ENCODE data around the gene BPTF. TPM values are rescaled to one million over a fixed set of nuclear protein-coding genes. Genes with fewer than 3 reads are reported as not detected.

The BPTF gene
- total RNA-seq, 1 experiment from 2014 or later, result 61.8 TPM

- H3K79me2 ChIP-seq (ENCODE audit: low read length), result peaks cover 4% of the 10 kb centered on the region; the same call in 1 of the 2 replicates
- no peak overlapping the region for H3K27ac ChIP-seq (ENCODE audit: low read length)
- H3K4me3 ChIP-seq (ENCODE audit: low read length), result no peak overlapping the region
- H3K9ac ChIP-seq (ENCODE audit: low read length), result no peak overlapping the region
- H3K9me3 ChIP-seq (ENCODE audit: low read length), result no peaks in the 10 kb centered on the region
- no peaks in the 10 kb centered on the region for H3K27me3 ChIP-seq (ENCODE audit: low read length)
- H3K9me2 ChIP-seq (replicated peaks; ENCODE audit: low read length), result no peaks in the 10 kb centered on the region
- intact Hi-C loops (cut with micrococcal nuclease), result no loop called here
- no peak for TF ChIP-seq EZH2 (IDR thresholded peaks at IDR 0.05; ENCODE audit: low read length, unreplicated experiment)
- no peak for TF ChIP-seq EZH2phosphoT487 (IDR thresholded peaks at IDR 0.05; ENCODE audit: borderline replicate concordance, low read length)
- TF ChIP-seq CTCF (conservative IDR thresholded peaks at IDR 0.05; ENCODE audit: low read depth, low read length), result no peak
- H2AFZ ChIP-seq (ENCODE audit: low read length), result no peak overlapping the region
- H3F3A ChIP-seq (ENCODE audit: low read length, unreplicated experiment), result no peaks in the 10 kb centered on the region
- no peaks in the 10 kb centered on the region for H3K4me1 ChIP-seq (ENCODE audit: insufficient read depth, low read length)
- ChIA-PET POLR2A (ENCODE audit: unreplicated experiment) (no interaction called here), CTCF (no interaction called here)
- H4K20me1 ChIP-seq (ENCODE audit: low read length), result 0 out of 2 replicates have a peak, but pooled peaks cover 4% of the 10 kb centered on the region
- ATAC-seq, result no peak; the same call in 1 of the 2 replicates
- DNase-seq, result no peak
- no TSS peak for BruUV-seq (replicated peaks)
- H3K36me3 ChIP-seq (ENCODE audit: low read depth, low read length), result peaks cover 13% of the 10 kb centered on the region; the same call in 1 of the 2 replicates
- no peak overlapping the region for H3K4me2 ChIP-seq (ENCODE audit: low read length)
Measured at GRCh38 chr17:67879662-67880061, 54.4 kb downstream of the BPTF start.

- peaks cover 4% of the 10 kb centered on the region; the same call in 1 of the 2 replicates for H3K79me2 ChIP-seq (ENCODE audit: low read length)
- BruUV-seq (replicated peaks), result no TSS peak
- peaks cover 3% of the 10 kb centered on the region; the same call in 1 of the 2 replicates for H3K36me3 ChIP-seq (ENCODE audit: low read depth, low read length)
- H3K9me3 ChIP-seq (ENCODE audit: low read length), result no peaks in the 10 kb centered on the region
- TF ChIP-seq CTCF (conservative IDR thresholded peaks at IDR 0.05; ENCODE audit: low read depth, low read length) (no peak), EZH2 (IDR thresholded peaks at IDR 0.05; ENCODE audit: low read length, unreplicated experiment) (no peak), EZH2phosphoT487 (IDR thresholded peaks at IDR 0.05; ENCODE audit: borderline replicate concordance, low read length) (no peak)
- intact Hi-C loops (cut with micrococcal nuclease), result no loop called here
- no peak overlapping the region for H3K27ac ChIP-seq (ENCODE audit: low read length)
- no peak overlapping the region for H2AFZ ChIP-seq (ENCODE audit: low read length)
- DNase-seq (no peak), ATAC-seq (no peak)
- H3K4me1 ChIP-seq (ENCODE audit: insufficient read depth, low read length), result no peaks in the 10 kb centered on the region
- H3F3A ChIP-seq (ENCODE audit: low read length, unreplicated experiment), result no peaks in the 10 kb centered on the region
- H4K20me1 ChIP-seq (ENCODE audit: low read length), result 0 out of 2 replicates have a peak, but pooled peaks cover 4% of the 10 kb centered on the region
- H3K27me3 ChIP-seq (ENCODE audit: low read length), result no peaks in the 10 kb centered on the region
- no peak overlapping the region for H3K4me2 ChIP-seq (ENCODE audit: low read length)
- no peak overlapping the region for H3K9ac ChIP-seq (ENCODE audit: low read length)
- POLR2A ChIA-PET (ENCODE audit: unreplicated experiment), result no interaction called here
- CTCF ChIA-PET, result no interaction called here
- no peaks in the 10 kb centered on the region for H3K9me2 ChIP-seq (replicated peaks; ENCODE audit: low read length)
- no peak overlapping the region for H3K4me3 ChIP-seq (ENCODE audit: low read length)
Measured at GRCh38 chr17:67881083-67881482, 55.8 kb downstream of the BPTF start.

- no peak for TF ChIP-seq CTCF (conservative IDR thresholded peaks at IDR 0.05; ENCODE audit: low read depth, low read length)
- TF ChIP-seq EZH2phosphoT487 (IDR thresholded peaks at IDR 0.05; ENCODE audit: borderline replicate concordance, low read length), result no peak
- no peak for TF ChIP-seq EZH2 (IDR thresholded peaks at IDR 0.05; ENCODE audit: low read length, unreplicated experiment)
- POLR2A ChIA-PET (ENCODE audit: unreplicated experiment), result interaction anchor here (0.6 kb wide), 1 partner anchor 62 kb away, joined by 3 read pairs; no protein-coding TSS in a partner anchor
Measured at GRCh38 chr17:67884741-67885140, 59.4 kb downstream of the BPTF start.

More at GRCh38 chr17:67884741-67885140, 59.4 kb downstream of the BPTF start:
- ATAC-seq (no peak), DNase-seq (no peak)
- H3K79me2 ChIP-seq (ENCODE audit: low read length), result peaks cover 4% of the 10 kb centered on the region; the same call in 1 of the 2 replicates
- H3K9ac ChIP-seq (ENCODE audit: low read length), result no peak overlapping the region
- peaks cover 13% of the 10 kb centered on the region for H3K36me3 ChIP-seq (ENCODE audit: low read depth, low read length)
- no peaks in the 10 kb centered on the region for H3K9me2 ChIP-seq (replicated peaks; ENCODE audit: low read length)
- H3K27me3 ChIP-seq (ENCODE audit: low read length), result no peaks in the 10 kb centered on the region
- H3F3A ChIP-seq (ENCODE audit: low read length, unreplicated experiment), result no peaks in the 10 kb centered on the region
- H4K20me1 ChIP-seq (ENCODE audit: low read length), result no peaks in the 10 kb centered on the region
- H3K9me3 ChIP-seq (ENCODE audit: low read length), result no peaks in the 10 kb centered on the region
- no TSS peak for BruUV-seq (replicated peaks)
- intact Hi-C loops (cut with micrococcal nuclease), result no loop called here
- no peak overlapping the region for H2AFZ ChIP-seq (ENCODE audit: low read length)
- H3K4me1 ChIP-seq (ENCODE audit: insufficient read depth, low read length), result no peaks in the 10 kb centered on the region
- no peak overlapping the region for H3K4me2 ChIP-seq (ENCODE audit: low read length)
- no peak overlapping the region for H3K27ac ChIP-seq (ENCODE audit: low read length)
- CTCF ChIA-PET, result no interaction called here
- H3K4me3 ChIP-seq (ENCODE audit: low read length), result no peak overlapping the region
